PC-3 (cell line): ENCODE results near the gene NCOA1. TPM values are rescaled to one million over a fixed set of nuclear protein-coding genes. Genes with fewer than 3 reads are reported as not detected.

Source experiments
- ATAC-seq: fragments of 200-7000 bp; cut with Tn5 transposase; 2 replicates; pipeline ENCODE4 v1.9.1; 2020; ENCODE audit warnings: mild to moderate bottlenecking, moderate library complexity
- BruUV-seq: library from RNA; stranded (reverse); fragments of 400-500 nt; replicated peaks from 2 replicates; lab custom pipeline; 2021; lab: Mats Ljungman, UMichigan
- CTCF ChIA-PET: fragments of 300-600 bp; sonication (Branson Sonifier 250); formaldehyde crosslinking; loops from one replicate; lab custom pipeline; 2022; ENCODE audit warnings: antibody characterized with exemption; lab: Charles Lee
- POLR2A ChIA-PET: fragments of 300-600 bp; sonication (Branson Sonifier 250); formaldehyde crosslinking; loops from one replicate; lab custom pipeline; 2022; ENCODE audit warnings: antibody characterized with exemption; ENCODE audit not compliant: unreplicated experiment; lab: Charles Lee
- DNase-seq: peaks from one replicate; pipeline ENCODE4 v3.0.0-alpha.2; 2015
- H2AFZ ChIP-seq: fragments of 300-600 bp; sonication (generic); 2 replicates; pipeline ENCODE4 v1.6.0; 2016; ENCODE audit warnings: antibody characterized with exemption, low read length
- H3F3A ChIP-seq: fragments of 300-600 bp; sonication (generic); one replicate; pipeline ENCODE4 v1.6.0; 2017; ENCODE audit warnings: antibody characterized with exemption, low read length, control low read depth, mild to moderate bottlenecking; ENCODE audit not compliant: unreplicated experiment
- H3K27ac ChIP-seq: fragments of 300-600 bp; sonication (generic); 2 replicates; pipeline ENCODE4 v1.5.1; 2016; ENCODE audit warnings: mild to moderate bottlenecking, low read length
- H3K27me3 ChIP-seq: fragments of 300-600 bp; sonication (generic); 2 replicates; pipeline ENCODE4 v1.6.1; 2016; ENCODE audit warnings: low read length, mixed read lengths
- H3K36me3 ChIP-seq: fragments of 300-600 bp; sonication (generic); 2 replicates; pipeline ENCODE4 v1.6.1; 2016; ENCODE audit warnings: low read depth, mixed run types, low read length, mixed read lengths
- H3K4me1 ChIP-seq: fragments of 300-600 bp; sonication (generic); 2 replicates; pipeline ENCODE4 v1.5.1; 2016; ENCODE audit warnings: low read length; ENCODE audit not compliant: insufficient read depth
- H3K4me2 ChIP-seq: fragments of 300-600 bp; sonication (generic); 2 replicates; pipeline ENCODE4 v1.6.0; 2016; ENCODE audit warnings: low read length
- H3K4me3 ChIP-seq: fragments of 300-600 bp; sonication (generic); 2 replicates; pipeline ENCODE4 v1.5.1; 2016; ENCODE audit warnings: mild to moderate bottlenecking, low read length, mixed read lengths
- H3K79me2 ChIP-seq: fragments of 300-600 bp; sonication (generic); 2 replicates; pipeline ENCODE4 v1.6.1; 2017; ENCODE audit warnings: low read length, mixed read lengths
- H3K9ac ChIP-seq: fragments of 300-600 bp; sonication (generic); 2 replicates; pipeline ENCODE4 v1.6.0; 2016; ENCODE audit warnings: mild to moderate bottlenecking, low read length
- H3K9me2 ChIP-seq: fragments of 300-600 bp; sonication (generic); replicated peaks from 2 replicates; pipeline ENCODE4 v1.6.1; 2016; ENCODE audit warnings: mixed run types, low read length, mixed read lengths
- H3K9me3 ChIP-seq: fragments of 300-600 bp; sonication (generic); 2 replicates; pipeline ENCODE4 v1.6.1; 2016; ENCODE audit warnings: low read length, mixed read lengths
- H4K20me1 ChIP-seq: fragments of 300-600 bp; sonication (generic); 2 replicates; pipeline ENCODE4 v1.6.1; 2016; ENCODE audit warnings: low read length, mixed read lengths
- EZH2 ChIP-seq: fragments of 300-600 bp; sonication (generic); IDR thresholded peaks from one replicate; pipeline ENCODE4 v1.6.1; 2017; ENCODE audit warnings: antibody characterized with exemption, mild to moderate bottlenecking, low read length; ENCODE audit not compliant: unreplicated experiment
- EZH2phosphoT487 ChIP-seq: fragments of 300-600 bp; sonication (generic); IDR thresholded peaks from 2 replicates; pipeline ENCODE4 v1.6.1; 2018; ENCODE audit warnings: mild to moderate bottlenecking, antibody characterized with exemption, low read length, borderline replicate concordance
- intact Hi-C: fragments of 100-400 bp; cut with micrococcal nuclease; formaldehyde crosslinking; loops from 2 replicates; pipeline ENCODE4 v1.9.0; 2023
- total RNA-seq: library from RNA; depleted of rRNA; stranded (reverse); fragments of >200 nt; gene quantifications from 2 replicates; pipeline ENCODE4 v1.2.3, GENCODE V29; 2014
- TF ChIP-seq, protein P1 (sequence below): fragments of 300-600 bp; sonication (generic); conservative IDR thresholded peaks from 2 replicates; pipeline ENCODE4 v1.5.1; 2017; ENCODE audit warnings: antibody characterized with exemption, low read depth, mild to moderate bottlenecking, low read length

NCOA1 gene
- total RNA-seq, 1 experiment from 2014 or later: 7.5 TPM

DNA sequence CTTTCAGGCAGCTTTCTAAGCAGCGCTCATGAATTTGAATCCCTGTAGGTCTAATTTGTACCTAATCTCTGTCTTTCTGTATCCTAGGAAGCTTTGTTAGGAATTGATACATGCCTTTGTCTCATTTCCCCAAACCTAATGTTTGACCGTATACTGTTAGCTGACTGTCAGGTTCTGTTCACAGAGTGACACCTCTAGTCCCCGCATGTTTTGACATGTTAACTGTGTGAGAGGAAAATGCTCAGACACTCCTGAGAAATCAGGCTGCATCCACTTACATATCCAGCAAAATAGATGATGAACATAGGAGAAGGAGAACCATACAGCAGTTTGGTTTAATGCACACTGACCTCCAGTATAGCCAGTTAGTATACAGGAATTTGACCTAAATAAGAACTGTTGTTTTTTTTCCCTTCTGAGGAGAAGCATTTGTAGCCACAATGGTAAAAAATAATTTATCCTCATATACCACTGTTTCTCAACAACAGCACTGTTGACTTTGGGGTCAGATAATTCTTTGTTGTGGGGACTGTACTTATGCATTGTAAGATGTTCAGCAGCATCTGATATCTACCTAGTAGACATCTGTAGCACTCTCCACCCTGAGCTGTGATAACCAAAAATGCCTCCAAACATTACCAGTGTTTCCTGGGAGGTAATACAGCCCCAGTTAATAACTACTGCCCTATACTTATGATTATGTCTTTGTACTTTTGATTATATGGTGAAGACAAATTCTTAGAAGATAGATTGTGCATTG is 130.9 kb downstream of the NCOA1 start:
- no peak overlapping the region for H3K9ac ChIP-seq
- TF ChIP-seq EZH2phosphoT487 (no peak), EZH2 (no peak)
- TF ChIP-seq, protein P1, sequence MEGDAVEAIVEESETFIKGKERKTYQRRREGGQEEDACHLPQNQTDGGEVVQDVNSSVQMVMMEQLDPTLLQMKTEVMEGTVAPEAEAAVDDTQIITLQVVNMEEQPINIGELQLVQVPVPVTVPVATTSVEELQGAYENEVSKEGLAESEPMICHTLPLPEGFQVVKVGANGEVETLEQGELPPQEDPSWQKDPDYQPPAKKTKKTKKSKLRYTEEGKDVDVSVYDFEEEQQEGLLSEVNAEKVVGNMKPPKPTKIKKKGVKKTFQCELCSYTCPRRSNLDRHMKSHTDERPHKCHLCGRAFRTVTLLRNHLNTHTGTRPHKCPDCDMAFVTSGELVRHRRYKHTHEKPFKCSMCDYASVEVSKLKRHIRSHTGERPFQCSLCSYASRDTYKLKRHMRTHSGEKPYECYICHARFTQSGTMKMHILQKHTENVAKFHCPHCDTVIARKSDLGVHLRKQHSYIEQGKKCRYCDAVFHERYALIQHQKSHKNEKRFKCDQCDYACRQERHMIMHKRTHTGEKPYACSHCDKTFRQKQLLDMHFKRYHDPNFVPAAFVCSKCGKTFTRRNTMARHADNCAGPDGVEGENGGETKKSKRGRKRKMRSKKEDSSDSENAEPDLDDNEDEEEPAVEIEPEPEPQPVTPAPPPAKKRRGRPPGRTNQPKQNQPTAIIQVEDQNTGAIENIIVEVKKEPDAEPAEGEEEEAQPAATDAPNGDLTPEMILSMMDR: no peak
- no peaks in the 10 kb centered on the region for H4K20me1 ChIP-seq
- H3K9me2 ChIP-seq: no peaks in the 10 kb centered on the region
- intact Hi-C loops: loop anchor here (10.0 kb wide), 1 partner anchor 333 kb away; no protein-coding TSS in a partner anchor
- no peak overlapping the region for H3K4me3 ChIP-seq
- ATAC-seq (no peak), DNase-seq (no peak)
- no peaks in the 10 kb centered on the region for H3F3A ChIP-seq
- CTCF ChIA-PET: no interaction called here
- BruUV-seq: no TSS peak
- no peak overlapping the region for H3K4me2 ChIP-seq
- no peaks in the 10 kb centered on the region for H3K27me3 ChIP-seq
- no peaks in the 10 kb centered on the region for H3K36me3 ChIP-seq
- no peaks in the 10 kb centered on the region for H3K79me2 ChIP-seq
- H3K4me1 ChIP-seq: no peaks in the 10 kb centered on the region
- H3K27ac ChIP-seq: no peak overlapping the region
- no peak overlapping the region for H2AFZ ChIP-seq
- no peaks in the 10 kb centered on the region for H3K9me3 ChIP-seq
- POLR2A ChIA-PET: no interaction called here

DNA sequence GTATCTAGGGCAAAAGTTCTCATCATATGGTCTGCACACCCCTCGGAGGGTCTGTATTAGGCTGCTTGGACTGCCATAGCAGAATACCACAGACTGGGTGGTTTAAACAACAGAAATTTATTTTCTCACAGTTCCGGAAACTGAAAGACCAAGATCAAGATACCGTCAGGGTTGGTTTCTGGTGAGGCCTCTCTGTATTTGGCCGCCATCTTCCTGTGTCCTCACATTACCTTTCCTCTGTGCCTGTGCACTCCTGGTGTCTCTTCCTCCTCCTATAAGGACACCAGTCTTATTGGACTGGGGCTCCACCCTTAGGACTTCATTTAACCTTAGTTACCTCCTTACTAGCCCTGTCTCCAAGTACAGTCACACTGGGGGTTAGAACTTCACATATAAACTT is 132.5 kb downstream of the NCOA1 start:
- ATAC-seq: no peak
- Histone ChIP-seq H2AFZ (no peak overlapping the region), H3K4me2 (no peak overlapping the region), H3K27me3 (no peaks in the 10 kb centered on the region), H3K4me3 (no peak overlapping the region), H3F3A (no peaks in the 10 kb centered on the region), H3K4me1 (no peaks in the 10 kb centered on the region), H3K79me2 (no peaks in the 10 kb centered on the region), H3K36me3 (no peaks in the 10 kb centered on the region), H3K9me3 (no peaks in the 10 kb centered on the region), H3K9me2 (no peaks in the 10 kb centered on the region), H3K9ac (no peak overlapping the region), H4K20me1 (no peaks in the 10 kb centered on the region), H3K27ac (no peak overlapping the region)
- TF ChIP-seq EZH2phosphoT487 (no peak), EZH2 (no peak)
- TF ChIP-seq, protein P1: no peak
- DNase-seq: no peak
- BruUV-seq: no TSS peak
- POLR2A ChIA-PET: no interaction called here
- intact Hi-C loops: loop anchor here (10.0 kb wide), 1 partner anchor 331 kb away; no protein-coding TSS in a partner anchor
- CTCF ChIA-PET: no interaction called here

DNA sequence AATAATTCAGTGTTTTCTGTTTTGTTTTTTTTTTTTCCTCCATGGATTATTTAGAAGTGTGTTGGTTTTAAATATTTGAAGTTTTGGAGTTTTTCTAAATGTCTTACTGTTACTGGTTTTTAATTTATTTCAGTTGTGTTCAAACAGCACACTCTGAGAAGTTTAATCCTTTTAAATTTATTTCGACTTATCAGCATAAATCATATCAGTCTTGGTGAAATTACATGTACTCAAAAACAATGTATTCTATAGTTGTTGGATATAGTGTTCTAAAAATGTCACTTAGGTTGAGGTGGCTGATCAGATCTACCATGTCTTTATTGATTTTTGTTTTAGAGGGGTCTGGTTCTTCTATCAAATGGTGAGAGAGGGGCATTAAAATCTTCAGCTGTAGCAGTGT is 134.7 kb downstream of the NCOA1 start:
- Histone ChIP-seq H3K79me2 (no peaks in the 10 kb centered on the region), H3K27me3 (no peaks in the 10 kb centered on the region), H3K4me1 (no peaks in the 10 kb centered on the region), H3K27ac (no peak overlapping the region), H2AFZ (no peak overlapping the region), H3K4me3 (no peak overlapping the region), H3F3A (no peaks in the 10 kb centered on the region), H3K4me2 (no peak overlapping the region), H3K9me3 (no peaks in the 10 kb centered on the region), H3K9ac (no peak overlapping the region), H4K20me1 (no peaks in the 10 kb centered on the region), H3K36me3 (no peaks in the 10 kb centered on the region), H3K9me2 (no peaks in the 10 kb centered on the region)
- TF ChIP-seq EZH2phosphoT487 (no peak), EZH2 (no peak)
- TF ChIP-seq, protein P1: no peak
- ATAC-seq (no peak), DNase-seq (no peak)
- intact Hi-C loops: loop anchor here (10.0 kb wide), 1 partner anchor 329 kb away; no protein-coding TSS in a partner anchor
- ChIA-PET POLR2A (no interaction called here), CTCF (no interaction called here)
- no TSS peak for BruUV-seq
